Ovary (tissue), 10 donors: ENCODE results near the gene KLF16. TPM values are rescaled to one million over a fixed set of nuclear protein-coding genes. Genes with fewer than 3 reads are reported as not detected.

ENCODE experiments used
- DNase-seq, 5 donors: peaks; one replicate each; pipeline ENCODE4 v3.0.0-alpha.2; 2019 to 2020
- H3K27ac ChIP-seq, 2 donors: fragments of 200-600 bp; one replicate each; pipeline versions ENCODE4 v1.5.1 to v1.8.0; 2019 to 2022
- H3K27me3 ChIP-seq: fragments of 200-600 bp; one replicate; pipeline ENCODE4 v1.8.0; 2022
- H3K36me3 ChIP-seq: fragments of 200-600 bp; sonication (generic); one replicate; pipeline ENCODE4 v1.5.1; 2019
- H3K4me1 ChIP-seq: one replicate; pipeline ENCODE4 v1.8.1; 2013; ENCODE audit warnings: mild to moderate bottlenecking, moderate library complexity; ENCODE audit not compliant: insufficient read depth
- H3K4me3 ChIP-seq: fragments of 200-600 bp; sonication (generic); one replicate; pipeline ENCODE4 v1.5.1; 2017
- H3K9me3 ChIP-seq, 2 donors: fragments of 200-600 bp in 1 of 2; sonication (generic) in 1 of 2; one replicate each; pipeline versions ENCODE4 v1.5.1 to v1.8.1; 2013 to 2019; ENCODE audit warnings: mild to moderate bottlenecking in 1 of 2, moderate library complexity in 1 of 2
- EP300 ChIP-seq: sonication (generic); formaldehyde crosslinking; IDR thresholded peaks from one replicate; pipeline ENCODE4 v1.6.1; 2017; ENCODE audit warnings: antibody characterized with exemption
- POLR2A ChIP-seq: fragments of 450-650 bp; IDR thresholded peaks from one replicate; pipeline ENCODE4 v1.6.1; 2017; ENCODE audit warnings: antibody characterized with exemption, mild to moderate bottlenecking, moderate library complexity
- WGBS, 3 donors: extraction: QIAGEN DNeasy Blood & Tissue Kit in 1 of 3; methylation state at CpG; one replicate each; pipeline versions ENCODE4 v1.1.5 to v1.1.7; 2013 to 2017; 5-methylcytosine and 5-hydroxymethylcytosine counted together
- intact Hi-C, 4 donors: fragments of 100-400 bp; cut with DNase I; formaldehyde crosslinking; loops; one replicate each; pipeline versions ENCODE4 v1.11.0 to v1.15.1; 2022 to 2023
- long read RNA-seq, 3 donors: library from polyadenylated mRNA in 2 of 3; unstranded in 2 of 3; transcript quantifications; one replicate each; pipeline ENCODE4 v2.0.0 and lab custom pipeline, GENCODE V29; 2021 to 2026
- polyA plus RNA-seq, 2 donors: library from polyadenylated mRNA; stranded (reverse); fragments of 200-250 nt in 1 of 2; fragments of 350-450 nt in 1 of 2; fragmentation: Illumina TruSeq in 1 of 2; extraction: RNeasy Lipid Tissue Mini Kit (QIAGEN cat#74804) in 1 of 2; gene quantifications; one replicate each; pipeline ENCODE4 v1.2.3, GENCODE V29; 2013 to 2014
- total RNA-seq, 7 donors: library from RNA; depleted of rRNA in 2 of 7; stranded (reverse); fragments of >200 nt in 2 of 7; fragmentation: NEBNext Ultra II Directional in 3 of 7; extraction: Animal tissue kit (Norgen Biotek cat#: 25700) in 3 of 7; gene quantifications; one replicate each; pipeline versions ENCODE4 v1.1.0 to v1.2.4, GENCODE V29; 2016 to 2023
- TF ChIP-seq, protein P1 (sequence below), 3 donors: fragments of 450-650 bp in 2 of 3; fragments of 200-600 bp in 1 of 3; IDR thresholded peaks; one replicate each; pipeline versions ENCODE4 v1.5.1 to v1.8.0; 2016 to 2022; ENCODE audit warnings: antibody characterized with exemption in 3 of 3, mild to moderate bottlenecking in 1 of 3
- donor health status: DM: no; HTN: no; CAD: no; lungs with moderate emphysema.
- donor health status: DM: no; HTN: no; CAD: no.
- donor health status: Bipolar disorder and iron deficiency.
- donor health status: DM: yes; HTN: yes; CAD: no.
- donor health status: DM: no; HTN: no; CAD: no.
- donor health status: DM: yes; HTN: yes; CAD: no.

KLF16 gene
- total RNA-seq, result 10 to 100 TPM in 6 of 7 donors, 1 to 10 TPM in 1; 4.2 to 26.6 (median 14.4) TPM
- 1 to 10 TPM in 1 of 2 donors, under 1 TPM in 1; 0.63 to 5.4 TPM for polyA plus RNA-seq
- long read RNA-seq, donor 1, partial matches to known transcripts, result 0 of 16 reads
- long read RNA-seq, donor 1, other reads (novel, unspliced or antisense), result 13 of 16 reads
- long read RNA-seq, donor 2, transcript KLF16-201 (2 exons, 2,890 nt), result major isoform, 7 of 7 reads
- long read RNA-seq, donor 2, partial matches to known transcripts, result 0 of 7 reads
- long read RNA-seq, donor 2, other reads (novel, unspliced or antisense), result 0 of 7 reads
- long read RNA-seq, donor 3, transcript KLF16-201 (2 exons, 2,890 nt), result major isoform, 30 of 42 reads
- long read RNA-seq, donor 3, partial matches to known transcripts, result 0 of 42 reads
- long read RNA-seq, donor 3, other reads (novel, unspliced or antisense), result 11 of 42 reads

DNA sequence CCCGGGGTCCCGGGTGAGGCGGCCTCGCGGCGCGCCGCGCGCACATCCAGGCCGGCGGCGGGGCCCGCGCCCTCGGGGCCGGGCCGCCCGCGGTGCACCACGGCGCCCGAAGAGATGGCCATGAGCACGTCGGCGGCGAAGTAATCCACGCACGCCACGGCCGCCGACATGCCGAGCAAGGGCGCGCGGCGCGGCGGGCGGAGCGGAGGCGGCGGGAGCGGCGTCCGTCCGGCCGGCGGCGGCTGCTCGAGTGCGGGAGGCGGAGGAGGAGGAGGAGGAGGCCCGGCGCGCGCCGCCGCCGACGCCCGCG, at the start of gene KLF16:
Gene KLF16 (minus strand): TSS at position 252 of the 310 bp plus-strand sequence. CDS start 82 bp downstream, at position 170.
- H3K4me1 ChIP-seq, result peaks cover 17% of the 10 kb centered on the region
- intact Hi-C loops, result no loop called here

DNA sequence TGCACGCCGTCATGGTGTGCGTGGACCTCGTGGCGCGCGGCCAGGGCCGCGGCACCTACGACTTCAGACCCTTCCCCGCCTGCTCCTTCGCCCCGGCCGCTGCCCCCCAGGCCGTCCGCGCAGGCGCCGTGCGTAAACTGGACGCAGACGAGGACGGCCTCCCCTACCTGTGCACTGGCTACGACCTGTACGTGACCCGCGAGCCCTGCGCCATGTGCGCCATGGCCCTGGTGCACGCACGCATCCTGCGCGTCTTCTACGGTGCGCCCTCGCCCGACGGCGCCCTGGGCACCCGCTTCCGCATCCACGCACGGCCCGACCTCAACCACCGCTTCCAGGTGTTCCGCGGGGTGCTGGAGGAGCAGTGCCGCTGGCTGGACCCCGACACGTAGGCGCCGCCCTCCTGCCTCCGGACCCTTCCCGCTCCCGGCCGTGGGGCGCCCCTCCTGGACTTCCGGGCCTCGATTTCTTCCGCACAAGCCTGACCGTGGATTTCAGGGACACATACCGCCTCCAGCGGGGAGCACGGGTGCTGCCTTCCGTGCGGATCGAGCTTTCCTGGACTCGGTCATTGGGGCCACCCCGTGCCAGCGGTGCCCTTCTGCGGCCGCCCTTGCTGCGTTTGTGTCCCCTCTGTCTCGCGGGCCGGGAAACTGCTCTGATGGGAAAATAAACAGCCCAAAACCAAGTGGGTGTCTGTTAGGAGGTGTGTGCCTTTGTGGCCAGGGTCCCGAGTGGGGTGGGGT, 49.6 kb upstream of the KLF16 start:
- Histone ChIP-seq H3K9me3 (no peaks in the 10 kb centered on the region), H3K36me3 (no peaks in the 10 kb centered on the region), H3K27ac (no peak overlapping the region), H3K27me3 (no peaks in the 10 kb centered on the region), H3K4me3 (no peak overlapping the region), H3K4me1 (peaks cover 11% of the 10 kb centered on the region)
- intact Hi-C loops, result no loop called here
- WGBS, 3 donors, result 95 to 97% (median 97%) methylated on average over 76 to 77 of the region's 77 CpGs
- DNase-seq, result no peak
- TF ChIP-seq POLR2A, result no peak
- no peak for TF ChIP-seq EP300
- TF ChIP-seq, protein P1, sequence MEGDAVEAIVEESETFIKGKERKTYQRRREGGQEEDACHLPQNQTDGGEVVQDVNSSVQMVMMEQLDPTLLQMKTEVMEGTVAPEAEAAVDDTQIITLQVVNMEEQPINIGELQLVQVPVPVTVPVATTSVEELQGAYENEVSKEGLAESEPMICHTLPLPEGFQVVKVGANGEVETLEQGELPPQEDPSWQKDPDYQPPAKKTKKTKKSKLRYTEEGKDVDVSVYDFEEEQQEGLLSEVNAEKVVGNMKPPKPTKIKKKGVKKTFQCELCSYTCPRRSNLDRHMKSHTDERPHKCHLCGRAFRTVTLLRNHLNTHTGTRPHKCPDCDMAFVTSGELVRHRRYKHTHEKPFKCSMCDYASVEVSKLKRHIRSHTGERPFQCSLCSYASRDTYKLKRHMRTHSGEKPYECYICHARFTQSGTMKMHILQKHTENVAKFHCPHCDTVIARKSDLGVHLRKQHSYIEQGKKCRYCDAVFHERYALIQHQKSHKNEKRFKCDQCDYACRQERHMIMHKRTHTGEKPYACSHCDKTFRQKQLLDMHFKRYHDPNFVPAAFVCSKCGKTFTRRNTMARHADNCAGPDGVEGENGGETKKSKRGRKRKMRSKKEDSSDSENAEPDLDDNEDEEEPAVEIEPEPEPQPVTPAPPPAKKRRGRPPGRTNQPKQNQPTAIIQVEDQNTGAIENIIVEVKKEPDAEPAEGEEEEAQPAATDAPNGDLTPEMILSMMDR (IDR thresholded peaks at IDR 0.05), result no peak

More for the DNA sequence above, at the start of gene KLF16:
- no peaks in the 10 kb centered on the region for H3K36me3 ChIP-seq
- H3K27me3 ChIP-seq, result no peaks in the 10 kb centered on the region
- peak within 1 kb of the TSS; percentile 50 to 87 for H3K27ac ChIP-seq
- 0 to 3% (median 0%) methylated on average over 18 to 55 of the region's 63 CpGs for WGBS, 3 donors
- TF ChIP-seq POLR2A, result peak; percentile 63
- no peak for TF ChIP-seq EP300
- TF ChIP-seq, protein P1 (IDR thresholded peaks at IDR 0.05), result no peak
- no peaks in the 10 kb centered on the region for H3K9me3 ChIP-seq
- H3K4me3 ChIP-seq, result peak within 1 kb of the TSS; percentile 79
- no peak for DNase-seq

DNA sequence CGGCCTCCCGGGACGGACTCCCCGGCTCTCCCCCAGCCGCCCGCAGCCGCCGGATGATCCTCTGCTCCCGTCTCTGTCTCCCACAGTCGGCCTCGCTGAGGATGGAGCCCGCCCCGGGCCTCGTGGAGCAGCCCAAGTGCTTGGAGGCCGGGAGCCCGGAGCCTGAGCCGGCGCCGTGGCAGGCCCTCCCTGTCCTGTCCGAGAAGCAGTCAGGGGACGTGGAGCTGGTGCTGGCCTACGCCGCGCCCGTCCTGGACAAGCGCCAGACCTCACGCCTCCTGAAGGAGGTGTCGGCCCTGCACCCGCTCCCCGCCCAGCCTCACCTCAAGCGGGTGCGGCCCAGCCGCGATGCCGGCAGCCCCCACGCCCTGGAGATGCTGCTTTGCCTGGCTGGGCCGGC, 48.6 kb upstream of the KLF16 start:
- H3K36me3 ChIP-seq, result no peaks in the 10 kb centered on the region
- peaks cover 16% of the 10 kb centered on the region for H3K4me1 ChIP-seq
- no peak overlapping the region for H3K27ac ChIP-seq
- no peak overlapping the region for H3K4me3 ChIP-seq
- WGBS, 3 donors, result 82 to 93% (median 88%) methylated on average over 35 to 37 of the region's 37 CpGs
- peak in 1 of 5 donors; percentile 45 for DNase-seq
- TF ChIP-seq POLR2A (no peak), EP300 (no peak)
- TF ChIP-seq, protein P1 (IDR thresholded peaks at IDR 0.05), result no peak
- intact Hi-C loops, result no loop called here
- H3K27me3 ChIP-seq, result no peaks in the 10 kb centered on the region
- no peaks in the 10 kb centered on the region for H3K9me3 ChIP-seq

DNA sequence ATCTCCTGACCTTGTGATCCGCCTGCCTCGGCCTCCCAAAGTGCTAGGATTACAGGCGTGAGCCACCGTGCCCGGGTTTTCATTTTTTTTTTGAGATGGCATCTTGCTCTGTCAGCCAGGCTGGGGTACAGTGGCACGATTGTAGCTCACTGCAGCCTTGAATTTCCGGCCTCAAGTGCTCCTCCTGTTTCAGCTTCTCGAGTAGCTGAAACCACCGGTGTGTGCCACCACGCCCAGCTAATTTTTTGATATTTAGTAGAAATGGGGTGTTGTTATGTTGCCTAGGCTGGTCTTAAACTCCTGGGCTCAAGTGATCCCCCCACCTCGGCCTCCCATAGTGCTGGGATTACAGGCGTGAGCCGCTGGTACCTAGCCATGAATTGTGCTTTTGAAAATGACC, 47.7 kb upstream of the KLF16 start:
- Histone ChIP-seq H3K4me1 (peaks cover 16% of the 10 kb centered on the region), H3K27ac (no peak overlapping the region), H3K36me3 (no peaks in the 10 kb centered on the region), H3K27me3 (no peaks in the 10 kb centered on the region), H3K9me3 (no peaks in the 10 kb centered on the region), H3K4me3 (no peak overlapping the region)
- intact Hi-C loops, result no loop called here
- TF ChIP-seq POLR2A, result no peak
- TF ChIP-seq, protein P1 (IDR thresholded peaks at IDR 0.05), result no peak
- TF ChIP-seq EP300, result no peak
- 87 to 92% (median 88%) methylated on average over 13 of the region's 13 CpGs for WGBS, 3 donors
- DNase-seq, result no peak
